IMR-90 (cell line): Measurements from ENCODE around the gene ABCB1. TPM values are rescaled to one million over a fixed set of nuclear protein-coding genes. Genes with fewer than 3 reads are reported as not detected.

ENCODE experiments used
- ATAC-seq: fragments of 200-7000 bp; cut with Tn5 transposase; 2 replicates; pipeline ENCODE4 v1.9.1; 2020; ENCODE audit warnings: low read depth, mild to moderate bottlenecking, moderate library complexity
- BruUV-seq: library from RNA; stranded (reverse); fragments of 400-500 nt; replicated peaks from 2 replicates; lab custom pipeline; 2021; lab: Mats Ljungman, UMichigan
- CTCF ChIA-PET: fragments of 300-600 bp; formaldehyde crosslinking; extraction: SDS; loops from one replicate; lab custom pipeline; 2021; ENCODE audit warnings: antibody characterized with exemption; lab: Yijun Ruan, JAX
- POLR2A ChIA-PET: fragments of 300-600 bp; sonication (Branson Sonifier 250); formaldehyde crosslinking; loops from one replicate; lab custom pipeline; 2022; ENCODE audit warnings: antibody characterized with exemption; ENCODE audit not compliant: unreplicated experiment; lab: Charles Lee
- DNase-seq: peaks from one replicate; pipeline ENCODE4 v3.0.0; 2013
- H2AFZ ChIP-seq: replicated peaks from 2 replicates; pipeline ENCODE3; 2013; ENCODE audit warnings: low read length, mild to moderate bottlenecking; ENCODE audit not compliant: poor library complexity
- H2AK5ac ChIP-seq: 2 replicates; pipeline ENCODE4 v1.6.1; 2013; ENCODE audit warnings: low read depth, low read length, inconsistent platforms
- H2AK9ac ChIP-seq: replicated peaks from 2 replicates; pipeline ENCODE3; 2013; ENCODE audit warnings: mild to moderate bottlenecking, low read depth, low read length, moderate library complexity; ENCODE audit not compliant: poor library complexity
- H2BK120ac ChIP-seq: 2 replicates; pipeline ENCODE4 v1.6.1; 2013; ENCODE audit warnings: low read depth, low read length, inconsistent platforms
- H2BK15ac ChIP-seq: 3 replicates; pipeline ENCODE4 v1.6.1; 2013; ENCODE audit warnings: low read depth, low read length, inconsistent platforms
- H2BK20ac ChIP-seq: 2 replicates; pipeline ENCODE4 v1.6.1; 2013; ENCODE audit warnings: low read depth, mild to moderate bottlenecking, inconsistent platforms, low read length, moderate library complexity
- H2BK5ac ChIP-seq: 2 replicates; pipeline ENCODE4 v1.6.1; 2013; ENCODE audit warnings: mild to moderate bottlenecking, low read depth, low read length, inconsistent platforms; ENCODE audit not compliant: poor library complexity, severe bottlenecking
- H3K14ac ChIP-seq: replicated peaks from 2 replicates; pipeline ENCODE4 v1.6.1; 2013; ENCODE audit warnings: low read depth, low read length, inconsistent platforms
- H3K18ac ChIP-seq: 2 replicates; pipeline ENCODE4 v1.6.1; 2013; ENCODE audit warnings: low read depth, low read length, control low read depth
- H3K23ac ChIP-seq: 2 replicates; pipeline ENCODE4 v1.6.1; 2013; ENCODE audit warnings: low read depth, low read length, inconsistent platforms
- H3K27ac ChIP-seq: 2 replicates; pipeline ENCODE4 v1.5.1; 2013; ENCODE audit warnings: mild to moderate bottlenecking, control low read depth, low read length; ENCODE audit not compliant: insufficient read depth
- H3K27me3 ChIP-seq: 2 replicates; pipeline ENCODE4 v1.6.1; 2013; ENCODE audit warnings: low read length; ENCODE audit not compliant: control insufficient read depth, insufficient read depth
- H3K36me3 ChIP-seq: 2 replicates; pipeline ENCODE4 v1.6.1; 2013; ENCODE audit warnings: low read length, mixed read lengths; ENCODE audit not compliant: control insufficient read depth, insufficient read depth
- H3K4ac ChIP-seq: 2 replicates; pipeline ENCODE4 v1.6.1; 2013; ENCODE audit warnings: low read depth, low read length, inconsistent platforms
- H3K4me1 ChIP-seq: 2 replicates; pipeline ENCODE4 v1.6.1; 2013; ENCODE audit warnings: low read length, mixed read lengths; ENCODE audit not compliant: control insufficient read depth, insufficient read depth
- H3K4me2 ChIP-seq: 2 replicates; pipeline ENCODE4 v1.6.1; 2013; ENCODE audit warnings: low read depth, mild to moderate bottlenecking, control low read depth, low read length, moderate library complexity
- H3K4me3 ChIP-seq: 2 replicates; pipeline ENCODE4 v1.5.1; 2013; ENCODE audit warnings: low read depth, mild to moderate bottlenecking, control low read depth, low read length, moderate library complexity; ENCODE audit not compliant: insufficient read depth
- H3K56ac ChIP-seq: 2 replicates; pipeline ENCODE4 v1.6.1; 2013; ENCODE audit warnings: low read length, inconsistent platforms; ENCODE audit not compliant: insufficient read depth; ENCODE audit errors: extremely low read depth
- H3K79me1 ChIP-seq, 2 experiments: 2 replicates each; pipeline ENCODE4 v1.6.1; 2013; ENCODE audit warnings: low read length in 2 of 2, inconsistent platforms in 1 of 2, low read depth in 1 of 2
- H3K9ac ChIP-seq: 2 replicates; pipeline ENCODE4 v1.6.1; 2013; ENCODE audit warnings: low read depth, low read length, control low read depth
- H3K9me1 ChIP-seq: 2 replicates; pipeline ENCODE4 v1.6.1; 2013; ENCODE audit warnings: low read length, inconsistent platforms; ENCODE audit not compliant: insufficient read depth
- H3K9me3 ChIP-seq: 2 replicates; pipeline ENCODE4 v1.6.1; 2013; ENCODE audit warnings: low read length; ENCODE audit not compliant: control insufficient read depth, insufficient read depth
- H4K20me1 ChIP-seq: 2 replicates; pipeline ENCODE4 v1.6.1; 2013; ENCODE audit warnings: low read length, inconsistent platforms; ENCODE audit not compliant: insufficient read depth
- H4K5ac ChIP-seq: 2 replicates; pipeline ENCODE4 v1.6.1; 2013; ENCODE audit warnings: mild to moderate bottlenecking, low read depth, low read length, control low read depth
- H4K8ac ChIP-seq, 2 experiments: 2 replicates each; pipeline ENCODE4 v1.6.1; 2013; ENCODE audit warnings: low read depth in 2 of 2, low read length in 2 of 2, control low read depth in 1 of 2, inconsistent platforms in 1 of 2
- H4K91ac ChIP-seq: 2 replicates; pipeline ENCODE4 v1.6.1; 2013; ENCODE audit warnings: low read depth, low read length, inconsistent platforms; ENCODE audit not compliant: insufficient read depth
- MAFK ChIP-seq: IDR thresholded peaks from 2 replicates; pipeline ENCODE4 v1.6.1; 2012; ENCODE audit warnings: low read depth, low read length, improper control_type of control experiment
- NFE2L2 ChIP-seq: fragments of 150-350 bp; IDR thresholded peaks from 2 replicates; pipeline ENCODE4 v1.6.1; 2016; ENCODE audit warnings: low read depth, mild to moderate bottlenecking, low read length
- POLR2A ChIP-seq: IDR thresholded peaks from 2 replicates; pipeline ENCODE4 v1.6.1; 2012; ENCODE audit warnings: mild to moderate bottlenecking, low read depth, low read length
- RCOR1 ChIP-seq: IDR thresholded peaks from 2 replicates; pipeline ENCODE4 v1.6.1; 2012; ENCODE audit warnings: mild to moderate bottlenecking, low read length, improper control_type of control experiment; ENCODE audit not compliant: insufficient replicate concordance
- WGBS, 2 experiments: methylation state at CpG; one replicate each; pipeline versions ENCODE4 v1.1.5 to v1.1.7; 2013; ENCODE audit warnings: missing lambda C conversion rate in 2 of 2; ENCODE audit not compliant: insufficient read length in 1 of 2; ENCODE audit errors: extremely low coverage in 2 of 2; 5-methylcytosine and 5-hydroxymethylcytosine counted together
- dilution Hi-C: fragments of 300-500 bp; cut with HindIII; formaldehyde crosslinking; loops from one replicate; pipeline ENCODE4 v1.14.3; 2018; ENCODE audit warnings: low sequenced_read_pairs; ENCODE audit not compliant: unreplicated experiment
- in situ Hi-C: fragments of 300-500 bp; cut with MboI; formaldehyde crosslinking; loops from 3 replicates; pipeline ENCODE4 v1.14.3; 2019; ENCODE audit warnings: low sequenced_read_pairs, inconsistent platforms, mixed read lengths
- intact Hi-C: fragments of 100-400 bp; cut with micrococcal nuclease; formaldehyde crosslinking; loops from 2 replicates; pipeline ENCODE4 v1.10.0; 2022
- polyA plus RNA-seq, 3 experiments: library from polyadenylated mRNA; depleted of rRNA; stranded (reverse); fragments of >200 nt; gene quantifications; 2 replicates each; pipeline ENCODE4 v1.2.3, GENCODE V29; 2012; ENCODE audit warnings: low replicate concordance in 1 of 3
- total RNA-seq: library from RNA; depleted of rRNA; stranded (reverse); fragments of >200 nt; gene quantifications from 2 replicates; pipeline ENCODE4 v1.2.3, GENCODE V29; 2012

Gene ABCB1
- total and polyA plus RNA-seq, 2 of the 4 experiments (the other 2 are of a cell fraction): 0.80 to 0.90 TPM

GRCh38 chr7:87599336-87599735, 1.3 kb downstream of the ABCB1 start:
- POLR2A ChIA-PET: interaction anchor here (0.6 kb wide), 1 partner anchor 11 kb away, joined by 10 read pairs; no protein-coding TSS in a partner anchor

More at GRCh38 chr7:87599336-87599735, 1.3 kb downstream of the ABCB1 start:
- no peak overlapping the region for H4K91ac ChIP-seq
- no peak overlapping the region for H3K27ac ChIP-seq
- H2AK9ac ChIP-seq: no peak overlapping the region
- no peak overlapping the region for H2AK5ac ChIP-seq
- H3K18ac ChIP-seq: no peak overlapping the region
- H3K23ac ChIP-seq: no peak overlapping the region
- dilution Hi-C loops (no loop called here), in situ Hi-C loops (no loop called here), intact Hi-C loops (no loop called here)
- TF ChIP-seq RCOR1: no peak
- no peak for TF ChIP-seq MAFK
- TF ChIP-seq NFE2L2: no peak
- no peak for TF ChIP-seq POLR2A
- CTCF ChIA-PET: interaction anchor here (0.9 kb wide), 1 partner anchor 36 kb away, joined by 3 read pairs; no protein-coding TSS in a partner anchor
- no peak overlapping the region for H3K4ac ChIP-seq
- H3K4me2 ChIP-seq: no peak overlapping the region
- no peak for DNase-seq
- no peak overlapping the region for H2BK20ac ChIP-seq
- no peaks in the 10 kb centered on the region for H4K20me1 ChIP-seq
- no peak overlapping the region for H2BK5ac ChIP-seq
- H3K36me3 ChIP-seq: no peaks in the 10 kb centered on the region
- no peak overlapping the region for H3K14ac ChIP-seq
- H3K27me3 ChIP-seq: peaks cover 17% of the 10 kb centered on the region
- no peaks in the 10 kb centered on the region for H3K9me3 ChIP-seq
- H4K8ac ChIP-seq: no peak overlapping the region
- no peak overlapping the region for H3K9ac ChIP-seq
- H2AFZ ChIP-seq: no peak overlapping the region
- no peak overlapping the region for H3K56ac ChIP-seq
- no peak for ATAC-seq
- H2BK15ac ChIP-seq: no peak overlapping the region
- no TSS peak for BruUV-seq
- no peak overlapping the region for H4K5ac ChIP-seq
- H3K79me1 ChIP-seq: no peaks in the 10 kb centered on the region
- WGBS, 2 experiments: 60% methylated on average over 1 of the region's 10 CpGs; no CpG with 5 or more reads in 1 of the 2 experiments
- H3K4me3 ChIP-seq: no peak overlapping the region
- H2BK120ac ChIP-seq: no peak overlapping the region
- no peaks in the 10 kb centered on the region for H3K9me1 ChIP-seq
- no peaks in the 10 kb centered on the region for H3K4me1 ChIP-seq
